SK-N-MC (cell line): ENCODE measurements around the gene BMP4.

Experiments
- DNase-seq: peaks from one replicate; pipeline ENCODE4 v3.0.0-alpha.2; 2011; ENCODE audit warnings: low read depth, low spot score
- H3K27ac ChIP-seq: fragments of 200-600 bp; sonication (generic); 2 replicates; pipeline ENCODE4 v1.5.1; 2016; ENCODE audit warnings: mixed run types
- H3K36me3 ChIP-seq: fragments of 200-600 bp; sonication (generic); 2 replicates; pipeline ENCODE4 v1.6.1; 2017; ENCODE audit warnings: antibody characterized with exemption, low read length, mixed read lengths; ENCODE audit not compliant: insufficient read depth
- H3K4me3 ChIP-seq: fragments of 200-600 bp; sonication (generic); 2 replicates; pipeline ENCODE4 v1.5.1; 2016
- H3K9ac ChIP-seq: fragments of 200-600 bp; sonication (generic); 2 replicates; pipeline ENCODE4 v1.8.0; 2017; ENCODE audit warnings: mixed run types, mixed read lengths; ENCODE audit not compliant: insufficient read length
- H3K9me3 ChIP-seq: fragments of 200-600 bp; sonication (generic); 2 replicates; pipeline ENCODE4 v1.6.1; 2017; ENCODE audit warnings: low read depth, mild to moderate bottlenecking, antibody characterized with exemption, low read length, moderate library complexity, mixed read lengths
- EZH2 ChIP-seq: fragments of 200-600 bp; sonication (generic); IDR thresholded peaks from one replicate; pipeline ENCODE4 v1.6.1; 2017; ENCODE audit warnings: antibody characterized with exemption
- FOXP2 ChIP-seq: optimal IDR thresholded peaks from 2 replicates; pipeline ENCODE3; 2011; ENCODE audit warnings: mild to moderate bottlenecking, moderate library complexity; ENCODE audit not compliant: insufficient read depth; ENCODE audit errors: extremely low read length, control extremely low read depth
- POLR2AphosphoS5 ChIP-seq: IDR thresholded peaks from 2 replicates; pipeline ENCODE4 v1.6.1; 2012; ENCODE audit warnings: mild to moderate bottlenecking, low read depth, low read length, borderline replicate concordance

BMP4 gene

DNA sequence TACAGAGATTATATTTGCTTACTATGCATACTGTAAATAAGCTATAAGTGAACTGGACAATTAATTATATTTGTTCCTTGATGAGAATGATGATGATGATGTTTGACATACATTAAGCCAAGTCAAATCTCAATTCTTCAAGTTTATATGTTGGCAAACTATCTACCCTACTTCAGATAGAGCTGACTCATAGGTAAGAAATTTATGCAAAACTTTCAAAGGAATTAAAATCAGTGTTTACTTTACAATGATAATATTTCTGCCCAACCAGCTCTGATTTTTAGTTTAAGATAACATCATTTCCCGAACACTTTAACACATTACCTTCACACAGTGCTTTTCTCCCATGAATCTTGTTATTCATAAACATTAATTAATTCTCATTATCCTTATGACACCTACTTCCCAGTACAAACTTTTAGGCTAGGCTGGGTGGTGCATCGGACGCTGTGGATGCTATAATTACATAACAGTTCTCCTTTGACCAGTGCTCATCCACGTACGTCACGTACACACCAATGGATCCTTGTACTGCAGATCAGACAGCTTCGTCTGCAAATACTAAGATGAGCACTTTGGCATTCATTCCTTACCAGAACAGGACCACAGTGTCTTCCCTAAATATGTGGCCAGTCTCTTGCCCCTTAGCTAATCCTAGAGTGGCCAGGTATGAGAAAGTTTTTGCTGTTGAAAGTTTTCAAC is 18.3 kb downstream of the BMP4 start:
- no peak overlapping the region for H3K27ac ChIP-seq
- TF ChIP-seq EZH2 = no peak
- no peak for TF ChIP-seq FOXP2
- H3K9me3 ChIP-seq = no peaks in the 10 kb centered on the region
- no peak for DNase-seq
- H3K36me3 ChIP-seq = no peaks in the 10 kb centered on the region
- H3K9ac ChIP-seq = no peak overlapping the region
- no peak overlapping the region for H3K4me3 ChIP-seq

DNA sequence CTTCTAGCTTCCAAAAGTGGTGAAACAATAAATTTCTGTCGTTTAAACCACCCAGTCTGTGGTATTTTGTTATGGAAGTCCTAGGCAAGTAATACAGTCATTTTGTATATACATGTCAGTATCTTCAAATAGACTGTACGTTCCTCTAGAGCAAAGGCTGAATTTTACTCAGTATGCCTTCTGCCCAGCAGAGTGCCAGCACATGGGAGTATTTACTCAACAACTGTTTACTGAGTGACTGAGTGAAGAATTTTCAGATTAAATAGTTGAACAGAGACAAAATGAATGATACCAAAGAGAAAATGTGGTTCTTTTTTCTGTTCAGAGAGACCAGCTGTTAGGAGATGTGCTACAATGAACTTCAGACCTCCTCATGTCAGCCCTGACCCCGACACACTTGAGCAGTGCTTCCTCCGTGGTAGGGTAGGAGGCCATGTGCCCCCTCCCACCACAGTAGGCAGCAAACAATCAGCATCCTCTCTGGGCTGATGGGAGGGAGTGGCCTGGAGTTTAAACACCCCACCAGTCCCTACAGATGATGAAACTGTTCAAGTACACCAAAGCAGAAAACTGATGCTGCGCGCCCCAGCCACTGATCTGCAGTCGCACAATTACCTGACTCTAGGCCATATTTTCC is 21.7 kb downstream of the BMP4 start:
- Histone ChIP-seq H3K9me3 (no peaks in the 10 kb centered on the region), H3K4me3 (no peak overlapping the region), H3K9ac (no peak overlapping the region), H3K27ac (no peak overlapping the region), H3K36me3 (no peaks in the 10 kb centered on the region)
- TF ChIP-seq EZH2 (no peak), FOXP2 (no peak), POLR2AphosphoS5 (no peak)
- DNase-seq = no peak

DNA sequence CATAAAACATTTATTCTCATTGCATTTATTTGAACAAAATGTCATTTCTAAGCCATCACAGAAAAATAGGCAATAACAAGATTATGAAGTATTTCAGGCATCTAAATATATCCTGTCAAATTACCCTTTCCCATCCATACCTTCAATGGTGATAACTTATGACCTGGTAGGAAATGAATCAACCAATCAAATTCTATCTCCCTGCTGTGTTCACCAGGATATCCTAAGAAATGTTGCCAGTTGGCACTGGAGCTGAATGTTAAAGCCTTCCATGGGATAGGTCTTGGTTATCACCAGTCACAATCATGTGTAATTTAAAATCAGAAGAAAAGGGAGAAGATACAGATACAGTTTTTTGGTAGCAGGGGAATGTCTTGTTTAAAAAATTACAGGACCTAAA is 23.7 kb downstream of the BMP4 start:
- Histone ChIP-seq H3K4me3 (no peak overlapping the region), H3K9ac (no peak overlapping the region), H3K9me3 (no peaks in the 10 kb centered on the region), H3K27ac (no peak overlapping the region), H3K36me3 (no peaks in the 10 kb centered on the region)
- DNase-seq = no peak
- TF ChIP-seq EZH2 (no peak), POLR2AphosphoS5 (no peak), FOXP2 (no peak)

DNA sequence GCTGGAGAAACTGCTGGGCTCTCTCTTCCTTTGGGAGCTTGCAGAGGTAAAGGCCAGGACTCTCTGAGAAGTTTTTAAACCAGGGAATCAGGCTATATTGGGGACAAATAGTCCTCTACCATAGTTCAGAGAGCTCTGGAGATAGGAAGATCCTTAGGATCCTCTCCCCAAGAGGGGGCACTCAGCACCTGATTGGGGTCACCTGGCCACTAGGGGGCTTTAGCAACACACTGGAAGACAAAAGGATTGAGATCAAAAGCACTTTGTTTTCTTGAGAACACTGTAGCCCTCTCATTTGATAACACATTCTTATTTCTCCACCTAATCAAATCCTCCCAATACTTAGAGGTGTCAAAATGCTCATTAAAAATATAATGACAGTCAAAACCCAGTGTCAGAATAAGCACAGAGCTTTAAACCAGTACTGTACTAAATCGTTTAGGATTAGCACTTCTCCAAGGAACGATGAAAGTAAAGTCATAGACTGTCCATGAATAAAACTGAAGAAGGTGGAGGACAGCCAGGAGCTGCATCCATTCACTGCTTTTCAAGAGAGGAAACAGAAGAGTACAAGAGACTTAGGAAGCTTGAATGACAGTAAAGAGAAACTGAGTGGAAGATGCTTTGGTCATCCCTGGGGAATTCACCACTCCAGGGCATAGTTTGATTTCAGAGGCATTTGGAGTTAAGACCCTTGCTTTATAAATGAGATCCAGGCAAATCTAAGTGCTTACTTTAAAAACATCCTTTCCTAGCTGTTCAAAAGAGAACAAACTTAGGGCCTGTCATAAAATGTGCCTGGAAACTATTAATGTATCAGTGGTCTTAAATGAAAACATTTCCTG is 26.5 kb downstream of the BMP4 start:
- Histone ChIP-seq H3K9me3 (no peaks in the 10 kb centered on the region), H3K36me3 (no peaks in the 10 kb centered on the region), H3K27ac (no peak overlapping the region), H3K4me3 (no peak overlapping the region), H3K9ac (no peak overlapping the region)
- DNase-seq = no peak
- TF ChIP-seq FOXP2 (no peak), EZH2 (no peak), POLR2AphosphoS5 (no peak)

DNA sequence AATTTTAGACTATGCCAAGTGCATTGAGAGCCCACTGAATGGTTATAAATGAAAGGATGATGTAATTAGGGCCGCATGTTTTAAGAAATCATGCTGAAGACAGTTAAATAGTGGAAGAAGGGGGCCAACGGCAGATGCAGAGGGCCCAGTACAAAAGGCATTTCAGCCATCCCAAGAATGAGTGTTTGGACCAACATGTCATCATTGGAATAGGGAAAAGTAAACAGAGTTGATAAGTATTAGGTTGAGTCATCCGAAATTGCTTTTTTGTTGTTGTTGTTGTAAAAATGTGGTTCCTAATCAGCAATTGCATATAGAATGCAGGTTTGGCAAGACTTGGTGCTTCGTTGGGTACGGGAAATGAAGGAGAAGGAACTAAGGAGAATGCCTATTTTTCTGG is 29.5 kb downstream of the BMP4 start:
- no peak for TF ChIP-seq FOXP2
- TF ChIP-seq EZH2 = no peak
- no peak for TF ChIP-seq POLR2AphosphoS5
- H3K9ac ChIP-seq = no peak overlapping the region
- H3K9me3 ChIP-seq = no peaks in the 10 kb centered on the region
- H3K4me3 ChIP-seq = no peak overlapping the region
- no peaks in the 10 kb centered on the region for H3K36me3 ChIP-seq
- no peak for DNase-seq
- no peak overlapping the region for H3K27ac ChIP-seq

DNA sequence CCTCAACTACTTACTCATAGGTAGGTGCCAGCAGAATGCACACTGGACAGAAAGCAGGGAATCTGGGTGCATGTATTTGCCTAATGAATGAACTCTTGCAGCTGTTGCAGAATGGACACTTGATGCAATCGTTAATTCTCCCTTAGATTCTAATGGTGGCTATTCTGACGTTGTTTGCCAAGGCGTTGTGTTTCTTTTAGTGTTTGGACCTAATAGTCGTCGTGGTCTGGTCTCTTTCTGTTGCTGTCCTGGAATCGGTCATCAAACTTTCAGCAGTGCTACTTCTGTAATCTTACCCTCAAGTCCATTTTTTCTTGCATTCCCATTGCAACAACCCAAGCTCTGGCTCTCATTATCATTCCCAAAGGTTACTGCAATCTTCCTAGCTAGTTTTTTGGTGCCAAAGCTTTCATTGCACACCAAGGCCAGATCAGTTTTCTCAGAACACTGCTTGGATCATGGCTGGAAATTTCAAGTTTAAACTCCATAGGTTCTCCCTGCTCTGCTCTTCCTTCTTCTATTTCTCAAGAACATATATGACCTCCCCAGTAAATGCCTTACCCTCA is 31.3 kb downstream of the BMP4 start:
- no peak for DNase-seq
- Histone ChIP-seq H3K36me3 (no peaks in the 10 kb centered on the region), H3K4me3 (no peak overlapping the region), H3K27ac (no peak overlapping the region), H3K9ac (no peak overlapping the region), H3K9me3 (no peaks in the 10 kb centered on the region)
- TF ChIP-seq EZH2 (no peak), FOXP2 (no peak), POLR2AphosphoS5 (no peak)

DNA sequence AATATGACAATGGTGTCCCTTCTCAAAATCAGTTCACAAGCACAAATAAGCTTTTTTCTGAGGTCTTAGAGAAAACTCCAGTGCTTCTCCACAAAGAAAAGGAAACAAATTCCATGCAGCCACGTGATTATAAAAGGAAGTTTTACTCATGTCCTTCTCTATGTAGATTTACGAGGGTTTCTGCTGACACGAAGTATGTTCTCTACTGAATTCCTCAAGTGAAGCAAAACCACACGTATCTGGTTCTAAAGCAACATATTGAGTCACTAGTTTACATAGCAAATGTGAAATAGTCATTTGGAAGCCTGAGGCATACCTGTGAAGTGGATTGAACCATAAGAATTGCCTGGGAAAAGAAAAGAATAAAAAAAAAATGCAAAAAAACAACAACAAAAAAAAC is 31.9 kb downstream of the BMP4 start:
- TF ChIP-seq POLR2AphosphoS5 (no peak), EZH2 (no peak), FOXP2 (no peak)
- H3K27ac ChIP-seq = no peak overlapping the region
- no peak overlapping the region for H3K4me3 ChIP-seq
- DNase-seq = no peak
- H3K9me3 ChIP-seq = no peaks in the 10 kb centered on the region
- no peak overlapping the region for H3K9ac ChIP-seq
- H3K36me3 ChIP-seq = no peaks in the 10 kb centered on the region

DNA sequence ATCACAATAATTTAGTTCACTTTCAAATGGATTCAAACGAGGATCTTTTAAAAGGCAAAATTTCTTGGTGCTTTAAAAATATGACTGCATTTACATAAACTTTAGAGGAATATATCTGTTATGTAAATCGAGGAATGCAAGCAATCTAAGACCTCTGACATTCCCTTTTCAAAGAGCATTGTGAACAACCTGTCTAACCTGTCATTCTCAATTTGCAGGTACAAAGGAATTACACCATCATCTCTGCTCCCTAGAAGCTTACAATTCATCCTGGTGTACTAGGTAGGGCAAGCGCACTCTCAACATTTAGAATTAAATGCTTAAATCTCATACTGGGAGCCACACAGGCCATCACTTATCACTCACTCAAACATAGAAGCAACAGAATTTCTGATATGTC is 35.6 kb downstream of the BMP4 start:
- TF ChIP-seq POLR2AphosphoS5 = no peak
- TF ChIP-seq EZH2 = no peak
- TF ChIP-seq FOXP2 = no peak
- Histone ChIP-seq H3K9me3 (no peaks in the 10 kb centered on the region), H3K36me3 (no peaks in the 10 kb centered on the region), H3K4me3 (no peak overlapping the region), H3K27ac (no peak overlapping the region), H3K9ac (no peak overlapping the region)
- DNase-seq = no peak
